GM12872 (cell line): ENCODE measurements around the gene CLDN19.

Experiments used
- CTCF ChIP-seq: IDR thresholded peaks from 3 replicates; pipeline ENCODE4 v1.5.1; 2011; ENCODE audit warnings: low read depth, mild to moderate bottlenecking, low read length, moderate library complexity; ENCODE audit not compliant: insufficient read depth

Gene CLDN19

GRCh38 chr1:42748021-42748420 lies 8.0 kb upstream of the CLDN19 start:
- TF ChIP-seq CTCF, result no peak

- peak; percentile 65 for TF ChIP-seq CTCF
Observed at GRCh38 chr1:42747125-42747524, 7.1 kb upstream of the CLDN19 start.

- no peak for TF ChIP-seq CTCF
Observed at GRCh38 chr1:42746436-42747105, 6.5 kb upstream of the CLDN19 start.

GRCh38 chr1:42745851-42746250 lies 5.8 kb upstream of the CLDN19 start:
- no peak for TF ChIP-seq CTCF

GRCh38 chr1:42744148-42744413 lies 4.0 kb upstream of the CLDN19 start:
- no peak for TF ChIP-seq CTCF

GRCh38 chr1:42743317-42744147 lies 3.5 kb upstream of the CLDN19 start:
- no peak for TF ChIP-seq CTCF

- no peak for TF ChIP-seq CTCF
Observed at GRCh38 chr1:42742617-42743316, 2.7 kb upstream of the CLDN19 start.
